ENCODE measurements around the gene LCK. TPM values are rescaled to one million over a fixed set of nuclear protein-coding genes. Genes with fewer than 3 reads are reported as not detected.

The LCK gene
- total and polyA plus RNA-seq, 9 of the 15 experiments (the other 6 are each of a cell fraction or from before 2014, with no cell fraction given): 0.04 to 0.47 (median 0.13) TPM; not detected in 6

- TF ChIP-seq ZNF384 (IDR thresholded peaks at IDR 0.05; ENCODE audit: low read depth, low read length) (no peak), NCOR1 (IDR thresholded peaks at IDR 0.05) (no peak), HNRNPLL (IDR thresholded peaks at IDR 0.05; ENCODE audit: low read depth, low read length, poor library complexity, severe bottlenecking) (no peak), SLC30A9 (CRISPR knock-in tag; IDR thresholded peaks at IDR 0.05) (no peak), BRCA1 (IDR thresholded peaks at IDR 0.05) (no peak), BRCA1 (CRISPR knock-in tag; IDR thresholded peaks at IDR 0.05) (no peak), HINFP (tag; conservative IDR thresholded peaks at IDR 0.05; ENCODE audit: low read depth) (no peak), ZNF282 (CRISPR knock-in tag; IDR thresholded peaks at IDR 0.05) (no peak), NBN (IDR thresholded peaks at IDR 0.05; ENCODE audit: low read depth) (no peak), EWSR1 (IDR thresholded peaks at IDR 0.05; ENCODE audit: borderline replicate concordance, low read depth, partially characterized antibody) (no peak), ZC3H4 (CRISPR knock-in tag; IDR thresholded peaks at IDR 0.05; ENCODE audit: borderline replicate concordance) (peak; percentile 69; the same call in 1 of the 2 replicates), TOE1 (IDR thresholded peaks at IDR 0.05; ENCODE audit: borderline replicate concordance) (no peak), TOE1 (CRISPR knock-in tag; IDR thresholded peaks at IDR 0.05; ENCODE audit: borderline replicate concordance, low read depth) (no peak), KDM4B (IDR thresholded peaks at IDR 0.05; ENCODE audit: borderline replicate concordance in 2 of 2, low read depth in 1 of 2) (no peak), XRCC5 (IDR thresholded peaks at IDR 0.05; ENCODE audit: low read depth, low read length) (no peak), ZNF76 (CRISPR knock-in tag; IDR thresholded peaks at IDR 0.05; ENCODE audit: borderline replicate concordance) (0 out of 2 replicates have a peak, but pooled peaks have one; percentile 19), BHLHE40 (IDR thresholded peaks at IDR 0.05; ENCODE audit: low read length) (no peak), ZNF551 (CRISPR knock-in tag; IDR thresholded peaks at IDR 0.05) (no peak), DMBX1 (CRISPR knock-in tag; IDR thresholded peaks at IDR 0.05; ENCODE audit: borderline replicate concordance) (0 out of 2 replicates have a peak, but pooled peaks have one; percentile 25), ZFP91 (CRISPR knock-in tag; IDR thresholded peaks at IDR 0.05) (no peak), ZFP1 (CRISPR knock-in tag; IDR thresholded peaks at IDR 0.05) (no peak), ZNF280A (IDR thresholded peaks at IDR 0.05; ENCODE audit: low read depth, partially characterized antibody) (no peak), TFAP4 (CRISPR knock-in tag; IDR thresholded peaks at IDR 0.05; ENCODE audit: borderline replicate concordance) (no peak)
Measured at GRCh38 chr1:32220746-32221580, 30.1 kb upstream of the LCK start (continued).

Data from K562 (cell line).